ENCODE measurements around the gene HPSE2.

DNA sequence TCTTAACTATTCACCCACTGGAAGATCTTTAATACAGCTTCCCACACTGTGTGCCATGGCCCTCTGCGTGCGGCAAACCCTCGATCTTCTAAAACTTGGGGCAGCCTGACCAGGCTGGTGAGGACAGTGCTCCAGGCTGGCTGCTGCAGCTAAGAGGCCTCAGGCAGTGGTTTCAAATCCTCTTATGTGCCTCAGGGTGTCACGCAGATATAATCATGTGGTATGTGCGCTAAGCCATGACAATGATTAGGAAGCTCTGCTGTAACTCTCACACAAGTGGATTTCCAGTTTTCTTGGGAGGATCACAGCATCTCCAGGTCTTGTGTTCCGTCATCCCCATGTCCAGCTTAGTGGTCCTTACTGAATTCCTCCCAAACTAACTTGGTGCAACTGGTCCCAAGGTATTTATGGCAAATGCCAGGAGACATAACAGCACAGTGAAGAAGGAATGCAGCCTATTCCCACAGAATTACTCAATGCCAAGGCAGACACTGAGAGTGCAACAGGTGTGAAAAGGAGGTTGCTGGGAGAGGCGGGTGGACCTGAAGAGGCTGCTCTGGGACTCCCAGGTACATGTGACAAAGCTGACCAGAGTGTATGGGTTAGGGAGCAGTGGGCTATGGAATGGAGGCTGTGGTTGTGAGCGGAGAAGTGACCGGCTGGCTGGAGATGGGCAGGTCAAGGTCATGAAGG is 791.2 kb downstream of the HPSE2 start:
- TF ChIP-seq, protein P1, sequence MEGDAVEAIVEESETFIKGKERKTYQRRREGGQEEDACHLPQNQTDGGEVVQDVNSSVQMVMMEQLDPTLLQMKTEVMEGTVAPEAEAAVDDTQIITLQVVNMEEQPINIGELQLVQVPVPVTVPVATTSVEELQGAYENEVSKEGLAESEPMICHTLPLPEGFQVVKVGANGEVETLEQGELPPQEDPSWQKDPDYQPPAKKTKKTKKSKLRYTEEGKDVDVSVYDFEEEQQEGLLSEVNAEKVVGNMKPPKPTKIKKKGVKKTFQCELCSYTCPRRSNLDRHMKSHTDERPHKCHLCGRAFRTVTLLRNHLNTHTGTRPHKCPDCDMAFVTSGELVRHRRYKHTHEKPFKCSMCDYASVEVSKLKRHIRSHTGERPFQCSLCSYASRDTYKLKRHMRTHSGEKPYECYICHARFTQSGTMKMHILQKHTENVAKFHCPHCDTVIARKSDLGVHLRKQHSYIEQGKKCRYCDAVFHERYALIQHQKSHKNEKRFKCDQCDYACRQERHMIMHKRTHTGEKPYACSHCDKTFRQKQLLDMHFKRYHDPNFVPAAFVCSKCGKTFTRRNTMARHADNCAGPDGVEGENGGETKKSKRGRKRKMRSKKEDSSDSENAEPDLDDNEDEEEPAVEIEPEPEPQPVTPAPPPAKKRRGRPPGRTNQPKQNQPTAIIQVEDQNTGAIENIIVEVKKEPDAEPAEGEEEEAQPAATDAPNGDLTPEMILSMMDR (IDR thresholded peaks at IDR 0.05) = no peak
- no peak for TF ChIP-seq POLR2A (IDR thresholded peaks at IDR 0.05)

Data from sigmoid colon (tissue), 3 donors.